A673 (cell line): ENCODE results near the gene MYO1E.

Source experiments
- EZH2 ChIP-seq: fragments of 200-600 bp; sonication (generic); IDR thresholded peaks from 2 replicates; pipeline ENCODE4 v1.6.1; 2017; ENCODE audit warnings: borderline replicate concordance, low read depth, mild to moderate bottlenecking, mixed read lengths, antibody characterized with exemption, low read length; ENCODE audit not compliant: poor library complexity, severe bottlenecking
- TF ChIP-seq, protein P1 (sequence below): fragments of 300-800, 200-600 bp; sonication (generic); conservative IDR thresholded peaks from 2 replicates; pipeline ENCODE4 v1.5.1; 2017; ENCODE audit warnings: low read depth, mild to moderate bottlenecking, antibody characterized with exemption, low read length, moderate library complexity, mixed read lengths

DNA sequence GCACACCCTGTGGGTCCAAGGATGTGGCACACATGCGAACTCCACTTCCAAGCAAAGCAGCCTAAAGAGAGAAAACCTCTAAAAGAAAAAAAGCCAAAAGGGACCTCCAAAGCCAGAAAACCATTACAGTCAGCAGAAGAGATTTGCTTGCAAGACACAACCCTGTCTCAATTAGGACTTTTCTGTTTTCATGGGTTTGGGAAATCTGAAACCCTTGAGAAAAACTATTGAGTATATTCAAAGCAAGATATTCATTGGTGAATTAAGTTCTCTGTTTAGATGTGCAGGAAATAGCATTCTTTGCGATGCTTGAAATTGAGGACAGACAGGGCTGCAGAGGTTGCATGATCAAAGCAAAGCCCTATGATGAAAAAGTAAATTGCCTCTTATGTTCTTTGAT, 176.3 kb downstream of the MYO1E start:
- TF ChIP-seq, protein P1, sequence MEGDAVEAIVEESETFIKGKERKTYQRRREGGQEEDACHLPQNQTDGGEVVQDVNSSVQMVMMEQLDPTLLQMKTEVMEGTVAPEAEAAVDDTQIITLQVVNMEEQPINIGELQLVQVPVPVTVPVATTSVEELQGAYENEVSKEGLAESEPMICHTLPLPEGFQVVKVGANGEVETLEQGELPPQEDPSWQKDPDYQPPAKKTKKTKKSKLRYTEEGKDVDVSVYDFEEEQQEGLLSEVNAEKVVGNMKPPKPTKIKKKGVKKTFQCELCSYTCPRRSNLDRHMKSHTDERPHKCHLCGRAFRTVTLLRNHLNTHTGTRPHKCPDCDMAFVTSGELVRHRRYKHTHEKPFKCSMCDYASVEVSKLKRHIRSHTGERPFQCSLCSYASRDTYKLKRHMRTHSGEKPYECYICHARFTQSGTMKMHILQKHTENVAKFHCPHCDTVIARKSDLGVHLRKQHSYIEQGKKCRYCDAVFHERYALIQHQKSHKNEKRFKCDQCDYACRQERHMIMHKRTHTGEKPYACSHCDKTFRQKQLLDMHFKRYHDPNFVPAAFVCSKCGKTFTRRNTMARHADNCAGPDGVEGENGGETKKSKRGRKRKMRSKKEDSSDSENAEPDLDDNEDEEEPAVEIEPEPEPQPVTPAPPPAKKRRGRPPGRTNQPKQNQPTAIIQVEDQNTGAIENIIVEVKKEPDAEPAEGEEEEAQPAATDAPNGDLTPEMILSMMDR, result no peak
- TF ChIP-seq EZH2, result no peak
